Stimulated activated CD8-positive, alpha-beta memory T cell treated with anti-CD3 and anti-CD28 coated beads, Interleukin-15, amount 100 ng/mL, for 1 hour (primary cell): ENCODE data around the gene P2RY6.

Experiments used
- DNase-seq: peaks from one replicate; pipeline ENCODE4 v3.0.0-alpha.2; 2020; ENCODE audit warnings: low read depth

The P2RY6 gene

DNA sequence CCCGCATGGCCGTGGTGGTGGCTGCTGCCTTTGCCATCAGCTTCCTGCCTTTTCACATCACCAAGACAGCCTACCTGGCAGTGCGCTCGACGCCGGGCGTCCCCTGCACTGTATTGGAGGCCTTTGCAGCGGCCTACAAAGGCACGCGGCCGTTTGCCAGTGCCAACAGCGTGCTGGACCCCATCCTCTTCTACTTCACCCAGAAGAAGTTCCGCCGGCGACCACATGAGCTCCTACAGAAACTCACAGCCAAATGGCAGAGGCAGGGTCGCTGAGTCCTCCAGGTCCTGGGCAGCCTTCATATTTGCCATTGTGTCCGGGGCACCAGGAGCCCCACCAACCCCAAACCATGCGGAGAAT is 25.1 kb downstream of the P2RY6 start:
- no peak for DNase-seq

DNA sequence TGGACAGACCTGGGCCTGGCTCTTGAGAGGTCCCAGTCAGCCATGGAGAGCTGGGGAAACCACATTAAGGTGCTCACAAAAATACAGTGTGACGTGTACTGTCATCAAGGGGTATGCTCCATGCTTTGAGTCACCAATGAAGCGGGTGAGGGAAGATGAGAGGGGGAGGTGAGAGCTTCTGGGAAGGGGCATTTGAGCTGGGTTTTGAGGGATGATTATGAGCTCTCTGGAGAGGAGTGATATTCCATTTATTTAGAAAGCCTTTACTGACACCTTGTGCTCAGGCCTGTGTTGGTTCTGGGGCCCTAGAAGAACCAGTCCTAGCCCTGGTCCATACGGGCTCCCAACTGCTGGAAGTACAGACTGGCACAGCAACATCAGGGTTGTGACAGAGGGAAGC is 25.6 kb downstream of the P2RY6 start:
- no peak for DNase-seq

DNA sequence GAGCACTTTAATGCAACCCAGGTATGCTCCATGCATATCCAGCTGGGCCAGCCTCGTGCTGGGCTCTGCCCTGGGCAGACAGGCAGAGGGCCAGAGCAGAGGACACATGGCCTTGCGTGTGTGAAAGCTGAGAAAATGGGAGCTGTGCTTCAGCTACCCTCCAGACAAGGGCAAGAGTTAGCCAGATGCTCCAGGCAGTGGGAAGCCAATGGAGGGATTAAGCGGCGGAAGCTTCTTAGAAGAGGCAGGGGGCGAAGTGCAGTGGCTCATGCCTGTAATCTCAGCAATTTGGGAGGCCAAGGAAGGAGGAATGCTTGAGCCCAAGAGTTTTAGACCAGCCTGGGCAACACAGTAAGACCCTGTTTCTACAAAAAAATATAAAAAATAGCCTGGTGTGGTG is 26.1 kb downstream of the P2RY6 start:
- no peak for DNase-seq

DNA sequence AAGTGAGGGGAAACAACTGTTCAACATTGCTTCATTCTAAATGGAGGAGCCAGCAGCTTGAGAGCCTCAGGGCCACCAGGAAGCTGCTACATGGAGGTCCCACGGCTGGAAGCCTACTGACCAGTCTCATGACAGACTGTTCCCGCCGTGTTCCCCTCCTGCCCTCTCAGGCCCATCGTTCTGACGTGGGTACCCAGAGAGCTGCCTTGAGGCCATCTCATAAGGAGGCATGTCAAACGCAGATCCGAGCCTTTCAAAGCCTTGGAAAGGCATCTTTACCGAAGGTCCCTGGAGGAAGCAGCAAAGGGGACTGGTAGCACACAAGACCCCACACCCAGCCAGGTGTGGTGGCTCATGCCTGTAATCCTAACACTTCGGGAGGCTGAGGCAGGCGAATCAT is 27.6 kb downstream of the P2RY6 start:
- DNase-seq = no peak

DNA sequence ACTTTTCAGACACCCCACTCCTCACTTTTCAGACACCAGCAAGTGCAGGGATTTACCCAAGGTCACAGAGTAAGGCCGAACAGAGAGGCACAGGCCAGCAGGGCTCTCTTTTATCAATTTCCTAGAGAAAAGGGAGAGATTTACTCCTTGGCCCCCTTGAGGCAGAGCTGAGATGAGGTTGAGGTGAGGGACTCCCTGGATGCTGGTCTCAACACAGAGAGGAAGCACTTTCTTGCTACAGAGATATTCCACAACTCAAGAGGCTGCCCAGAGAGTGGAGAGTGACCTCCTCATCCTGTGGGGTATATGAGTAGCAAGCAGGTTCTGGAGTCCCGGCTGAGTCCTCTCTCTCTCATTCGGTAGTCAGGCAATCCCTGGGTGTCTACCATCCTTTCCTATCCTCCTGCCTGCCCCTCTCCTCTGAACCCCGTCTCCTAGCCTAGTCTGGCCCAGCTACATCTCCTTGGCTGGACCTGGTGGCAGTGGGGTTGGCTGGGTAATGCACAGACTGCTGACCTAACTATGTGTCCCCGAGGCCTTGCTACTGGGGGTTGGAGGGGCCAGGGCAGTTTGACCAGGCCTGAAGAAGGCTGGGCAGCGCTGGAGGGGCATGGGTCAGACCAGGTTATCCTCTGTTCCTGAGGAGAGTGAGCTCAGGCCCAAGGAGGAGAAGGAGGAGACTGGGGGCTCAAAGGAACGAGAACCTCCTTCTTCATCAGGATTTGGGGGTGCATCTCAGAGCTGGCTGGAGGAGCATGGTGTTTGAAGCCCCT is 34.1 kb downstream of the P2RY6 start:
- no peak for DNase-seq

DNA sequence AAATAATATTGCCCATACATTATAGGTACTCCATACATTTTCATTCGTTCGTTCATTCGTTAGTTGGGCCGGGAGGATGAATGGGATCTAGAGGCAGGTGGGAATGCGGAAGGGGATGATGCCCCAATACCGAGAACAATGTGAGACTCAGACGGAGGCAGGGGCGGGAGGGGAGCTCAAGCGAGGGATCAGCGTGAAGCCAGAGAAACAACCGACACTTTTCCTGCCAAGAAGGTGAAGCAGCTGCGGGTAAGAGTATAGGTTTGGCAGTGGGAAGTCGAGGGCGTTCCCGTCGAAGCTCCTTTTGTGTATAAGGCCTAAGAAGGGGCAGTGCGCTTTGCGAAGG is 34.8 kb downstream of the P2RY6 start:
- no peak for DNase-seq

DNA sequence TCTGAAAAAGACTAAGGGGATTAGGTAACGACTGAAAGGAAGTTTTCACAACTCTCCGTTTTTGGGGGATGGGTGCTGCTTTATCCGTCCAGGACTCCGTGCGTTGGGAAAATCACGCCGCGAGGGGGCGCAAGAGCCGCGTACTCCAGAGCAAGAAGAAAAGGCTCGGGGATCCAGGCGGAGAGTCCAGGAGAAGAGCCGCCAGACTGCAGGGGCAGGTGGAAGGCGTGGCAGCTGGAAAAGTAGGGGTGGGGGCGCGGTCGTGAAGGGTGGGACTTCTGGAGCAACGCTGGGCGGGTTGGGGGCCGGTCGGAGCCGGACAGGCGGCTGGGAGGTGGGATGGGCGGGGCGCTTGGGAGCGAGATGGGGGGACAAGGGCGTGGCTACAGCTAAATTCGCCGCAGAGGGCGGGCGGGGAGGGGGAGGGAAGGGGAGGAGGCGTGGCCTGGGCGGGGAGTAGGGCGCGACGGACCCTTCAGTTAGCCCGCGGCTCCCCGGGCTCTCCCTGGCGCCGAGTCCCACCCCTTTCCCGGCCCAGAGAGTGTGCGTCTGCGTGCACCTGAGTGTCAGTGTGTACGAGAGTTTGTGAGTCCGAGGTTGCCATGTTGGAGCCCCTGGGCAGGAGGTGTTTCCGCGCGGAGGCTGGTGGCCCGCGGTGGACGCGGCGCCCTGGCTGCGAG is 35.3 kb downstream of the P2RY6 start:
- DNase-seq = peak; percentile 89

DNA sequence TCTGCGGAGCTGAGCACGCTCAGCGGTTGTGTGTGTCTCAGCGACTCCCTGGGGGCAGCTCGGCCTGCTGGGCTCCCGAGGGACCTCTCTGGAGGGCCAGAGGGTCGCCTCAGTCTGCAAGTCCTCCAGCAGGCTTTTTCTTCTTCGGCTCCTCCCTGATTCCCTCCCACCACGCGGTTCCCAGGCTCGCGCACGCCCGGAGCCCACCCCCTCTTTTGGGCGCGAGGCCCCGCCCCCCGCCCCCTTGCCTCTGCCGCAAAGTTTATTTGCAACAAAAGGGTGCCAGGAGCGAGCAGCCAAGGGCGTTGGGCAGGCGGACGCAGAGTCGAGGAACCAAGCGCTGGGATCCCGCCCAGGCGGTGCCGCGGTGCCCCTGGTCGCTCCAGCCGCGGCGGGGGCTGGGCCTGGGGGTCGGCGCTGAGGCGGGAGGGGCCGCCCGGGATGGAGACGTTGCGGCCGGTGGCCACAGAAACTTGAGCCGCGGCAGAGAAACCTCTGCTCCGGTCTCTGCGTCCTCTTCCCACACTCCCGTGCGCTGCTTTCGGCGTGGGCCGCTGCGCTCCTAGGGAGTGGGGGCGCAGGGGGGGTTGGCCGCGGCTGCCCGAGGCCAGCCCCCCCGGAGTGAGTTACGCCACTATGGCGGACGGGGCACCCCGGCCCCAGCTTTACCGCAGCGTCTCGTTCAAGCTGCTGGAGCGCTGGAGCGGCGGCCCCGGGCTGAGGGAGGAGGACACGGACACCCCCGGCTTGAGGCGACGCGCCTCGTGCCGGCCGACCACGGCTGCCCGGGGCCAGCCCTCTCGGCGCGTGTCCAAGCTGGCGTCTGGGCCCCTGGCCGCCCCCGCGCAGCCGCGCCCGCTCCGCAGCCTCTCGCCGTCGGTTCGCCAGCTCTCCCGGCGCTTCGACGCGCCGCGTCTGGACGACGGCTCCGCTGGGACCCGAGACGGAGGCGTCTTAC is 36.1 kb downstream of the P2RY6 start, which contains the start of gene ARHGEF17:
Gene ARHGEF17 (plus strand): TSS at position 274 of the 958 bp plus-strand sequence. CDS start 363 bp downstream, at position 637.
- no peak for DNase-seq

DNA sequence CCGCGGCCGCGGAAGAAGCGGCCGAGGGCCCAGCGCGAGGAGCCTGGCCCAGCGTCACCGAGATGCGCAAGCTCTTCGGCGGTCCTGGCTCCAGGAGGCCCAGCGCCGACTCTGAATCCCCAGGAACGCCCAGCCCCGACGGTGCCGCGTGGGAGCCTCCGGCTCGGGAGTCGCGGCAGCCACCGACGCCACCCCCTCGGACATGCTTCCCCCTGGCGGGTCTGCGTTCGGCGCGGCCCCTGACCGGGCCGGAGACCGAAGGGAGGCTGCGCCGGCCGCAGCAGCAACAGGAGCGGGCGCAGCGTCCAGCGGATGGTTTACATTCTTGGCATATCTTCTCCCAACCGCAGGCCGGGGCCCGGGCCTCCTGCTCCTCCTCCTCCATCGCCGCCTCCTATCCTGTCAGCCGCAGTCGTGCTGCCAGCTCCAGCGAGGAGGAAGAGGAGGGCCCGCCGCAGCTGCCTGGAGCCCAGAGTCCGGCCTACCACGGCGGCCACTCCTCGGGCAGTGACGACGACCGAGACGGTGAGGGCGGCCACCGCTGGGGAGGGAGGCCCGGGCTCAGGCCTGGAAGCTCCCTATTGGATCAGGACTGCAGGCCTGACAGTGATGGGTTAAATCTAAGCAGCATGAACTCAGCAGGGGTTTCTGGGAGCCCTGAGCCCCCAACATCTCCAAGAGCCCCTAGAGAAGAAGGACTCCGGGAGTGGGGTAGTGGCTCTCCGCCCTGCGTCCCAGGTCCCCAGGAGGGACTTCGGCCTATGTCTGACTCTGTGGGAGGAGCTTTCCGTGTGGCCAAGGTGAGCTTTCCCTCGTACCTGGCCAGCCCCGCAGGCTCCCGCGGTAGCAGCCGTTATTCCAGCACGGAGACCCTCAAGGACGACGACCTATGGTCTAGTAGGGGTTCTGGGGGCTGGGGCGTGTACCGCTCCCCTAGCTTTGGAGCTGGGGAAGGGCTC is 37.1 kb downstream of the P2RY6 start:
- no peak for DNase-seq

DNA sequence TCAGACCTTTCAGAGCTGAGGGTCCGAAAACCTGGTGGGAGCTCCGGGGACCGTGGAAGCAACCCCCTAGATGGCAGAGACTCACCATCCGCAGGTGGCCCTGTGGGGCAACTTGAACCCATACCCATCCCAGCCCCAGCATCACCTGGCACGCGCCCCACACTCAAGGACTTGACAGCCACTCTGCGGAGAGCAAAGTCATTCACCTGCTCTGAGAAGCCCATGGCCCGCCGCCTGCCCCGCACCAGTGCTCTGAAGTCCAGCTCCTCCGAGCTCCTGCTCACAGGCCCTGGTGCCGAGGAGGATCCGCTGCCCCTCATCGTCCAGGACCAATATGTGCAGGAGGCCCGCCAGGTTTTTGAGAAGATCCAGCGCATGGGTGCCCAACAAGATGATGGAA is 37.9 kb downstream of the P2RY6 start:
- DNase-seq = no peak

DNA sequence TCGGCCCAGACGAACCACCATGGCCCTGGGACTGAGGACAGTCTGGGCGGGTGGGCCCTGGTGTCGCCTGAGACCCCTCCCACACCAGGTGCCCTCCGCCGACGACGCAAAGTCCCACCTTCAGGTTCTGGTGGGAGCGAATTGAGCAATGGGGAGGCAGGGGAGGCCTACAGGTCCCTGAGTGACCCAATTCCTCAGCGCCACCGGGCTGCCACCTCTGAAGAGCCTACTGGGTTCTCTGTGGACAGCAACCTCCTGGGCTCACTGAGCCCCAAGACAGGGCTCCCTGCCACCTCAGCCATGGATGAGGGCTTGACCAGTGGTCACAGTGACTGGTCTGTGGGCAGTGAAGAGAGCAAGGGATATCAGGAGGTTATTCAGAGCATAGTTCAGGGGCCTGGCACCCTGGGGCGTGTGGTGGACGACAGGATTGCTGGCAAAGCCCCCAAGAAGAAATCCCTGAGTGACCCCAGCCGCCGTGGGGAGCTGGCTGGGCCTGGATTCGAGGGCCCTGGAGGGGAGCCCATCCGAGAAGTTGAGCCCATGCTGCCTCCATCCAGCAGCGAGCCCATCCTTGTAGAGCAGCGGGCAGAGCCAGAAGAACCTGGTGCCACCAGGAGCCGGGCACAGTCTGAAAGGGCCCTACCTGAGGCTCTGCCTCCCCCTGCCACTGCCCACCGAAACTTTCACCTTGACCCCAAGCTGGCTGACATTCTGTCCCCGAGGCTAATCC is 38.7 kb downstream of the P2RY6 start:
- DNase-seq = no peak

DNA sequence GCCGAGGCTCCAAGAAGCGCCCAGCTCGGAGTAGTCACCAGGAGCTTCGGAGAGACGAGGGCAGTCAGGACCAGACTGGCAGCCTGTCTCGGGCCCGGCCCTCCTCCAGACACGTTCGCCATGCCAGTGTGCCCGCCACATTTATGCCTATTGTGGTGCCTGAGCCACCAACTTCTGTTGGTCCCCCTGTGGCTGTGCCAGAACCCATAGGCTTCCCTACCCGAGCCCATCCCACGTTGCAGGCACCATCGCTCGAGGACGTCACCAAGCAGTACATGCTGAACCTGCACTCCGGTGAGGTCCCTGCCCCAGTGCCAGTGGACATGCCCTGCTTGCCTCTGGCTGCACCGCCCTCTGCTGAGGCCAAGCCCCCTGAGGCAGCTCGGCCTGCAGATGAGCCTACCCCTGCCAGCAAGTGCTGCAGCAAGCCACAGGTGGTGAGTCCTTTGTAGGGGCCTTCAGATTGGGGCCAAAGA is 39.3 kb downstream of the P2RY6 start:
- DNase-seq = no peak

DNA sequence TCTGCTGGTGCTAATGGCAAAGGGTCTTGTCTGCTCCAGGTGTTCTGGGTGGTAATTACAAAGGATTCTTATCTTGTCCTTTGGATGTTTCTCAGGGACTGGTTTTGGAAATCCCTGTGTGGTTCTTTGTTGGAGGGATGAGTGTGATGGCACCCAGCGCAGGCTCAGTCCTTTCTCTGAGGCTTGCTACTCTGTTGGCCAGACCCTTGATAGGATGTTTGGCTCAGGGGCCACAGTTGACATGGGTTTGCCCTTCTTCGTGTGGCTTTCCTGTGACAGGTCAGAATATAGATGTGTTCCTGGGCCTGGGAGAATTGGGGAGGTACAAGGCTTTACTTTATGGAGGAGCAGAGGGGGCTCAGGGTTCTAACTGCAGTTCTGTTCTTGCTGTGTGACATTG is 39.9 kb downstream of the P2RY6 start:
- no peak for DNase-seq

DNA sequence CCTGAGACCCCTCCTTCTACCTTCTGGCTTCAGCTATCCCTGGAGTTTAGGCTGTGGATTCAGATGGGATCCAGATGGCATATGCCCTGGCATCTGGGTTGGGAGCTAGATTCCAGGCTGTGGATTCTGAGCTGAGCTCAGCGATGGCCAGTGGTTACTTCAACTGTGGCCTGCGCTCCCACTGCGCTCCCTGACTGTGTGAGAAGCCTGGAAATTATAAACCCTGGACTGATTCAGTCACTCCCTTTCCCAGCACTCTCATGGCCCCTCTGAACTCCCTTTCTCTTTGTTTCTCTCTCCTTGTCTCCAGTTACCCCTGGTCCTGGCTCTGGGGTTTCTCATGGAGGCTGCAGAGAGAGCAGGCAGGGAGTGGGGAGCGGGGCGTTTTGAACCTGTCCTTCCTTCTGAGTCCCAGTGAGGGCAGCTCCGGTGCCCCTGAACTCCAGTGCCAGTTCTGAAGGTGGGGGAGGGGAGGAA is 40.8 kb downstream of the P2RY6 start:
- DNase-seq = no peak

DNA sequence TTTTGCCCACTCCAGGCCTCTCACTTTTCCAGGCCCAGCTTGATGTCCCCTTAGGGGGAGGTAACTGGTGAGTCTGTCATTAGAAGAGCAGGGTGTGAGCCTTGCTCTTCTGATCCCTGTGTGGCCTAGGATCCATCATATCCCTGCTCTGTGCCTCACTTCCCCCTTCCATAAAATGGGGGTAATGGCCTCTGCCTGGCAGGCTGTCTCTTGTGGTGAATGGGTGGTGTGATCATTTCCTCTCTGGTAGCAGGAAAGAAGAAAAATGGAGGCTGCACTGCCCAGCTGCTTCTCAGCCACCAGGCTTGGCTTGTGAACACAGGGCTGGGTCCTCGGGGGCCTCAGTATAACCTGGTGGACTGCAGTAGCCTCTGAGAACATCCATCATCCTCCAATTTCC is 41.5 kb downstream of the P2RY6 start:
- no peak for DNase-seq

DNA sequence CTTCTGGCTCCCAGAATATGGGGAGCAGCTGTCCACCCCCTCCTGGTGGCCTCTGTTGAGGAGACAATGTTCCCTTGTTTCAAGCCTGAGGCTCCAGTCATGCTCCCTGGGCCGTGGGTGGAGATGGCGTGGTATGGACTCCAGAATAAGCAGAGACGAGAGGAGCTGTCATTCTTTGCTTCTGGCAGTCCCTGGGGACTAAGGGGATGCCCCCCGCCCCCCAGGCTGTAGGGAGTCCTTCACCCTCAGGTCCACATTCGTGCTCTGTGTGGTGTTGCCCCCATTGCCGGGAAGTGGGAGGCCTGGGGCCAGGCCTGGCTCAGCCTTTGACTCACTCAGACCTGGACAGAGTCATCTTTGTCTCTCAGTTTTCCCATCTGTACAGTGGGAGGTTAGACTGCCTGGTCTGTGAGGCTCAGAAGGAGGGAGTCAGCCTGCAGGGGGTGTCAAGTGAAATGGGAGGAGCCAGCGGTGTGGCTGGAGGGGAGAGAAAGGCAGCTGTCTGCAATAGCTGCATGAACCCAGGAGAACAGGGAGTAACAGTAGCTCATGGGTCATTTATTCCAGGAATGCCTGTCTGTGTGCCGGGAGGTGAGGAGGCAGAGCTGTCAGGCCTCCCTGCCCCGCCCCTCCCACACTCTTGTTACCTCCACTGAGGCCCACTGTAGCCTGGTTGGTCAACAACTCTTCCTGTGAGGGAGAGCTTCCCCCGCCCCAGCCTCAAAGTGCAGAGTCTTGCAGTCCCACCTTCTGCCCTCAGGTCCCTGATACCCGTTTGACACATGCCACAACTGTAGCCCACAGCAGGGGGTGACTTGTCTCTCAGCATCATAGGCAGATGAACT is 42.2 kb downstream of the P2RY6 start:
- no peak for DNase-seq

DNA sequence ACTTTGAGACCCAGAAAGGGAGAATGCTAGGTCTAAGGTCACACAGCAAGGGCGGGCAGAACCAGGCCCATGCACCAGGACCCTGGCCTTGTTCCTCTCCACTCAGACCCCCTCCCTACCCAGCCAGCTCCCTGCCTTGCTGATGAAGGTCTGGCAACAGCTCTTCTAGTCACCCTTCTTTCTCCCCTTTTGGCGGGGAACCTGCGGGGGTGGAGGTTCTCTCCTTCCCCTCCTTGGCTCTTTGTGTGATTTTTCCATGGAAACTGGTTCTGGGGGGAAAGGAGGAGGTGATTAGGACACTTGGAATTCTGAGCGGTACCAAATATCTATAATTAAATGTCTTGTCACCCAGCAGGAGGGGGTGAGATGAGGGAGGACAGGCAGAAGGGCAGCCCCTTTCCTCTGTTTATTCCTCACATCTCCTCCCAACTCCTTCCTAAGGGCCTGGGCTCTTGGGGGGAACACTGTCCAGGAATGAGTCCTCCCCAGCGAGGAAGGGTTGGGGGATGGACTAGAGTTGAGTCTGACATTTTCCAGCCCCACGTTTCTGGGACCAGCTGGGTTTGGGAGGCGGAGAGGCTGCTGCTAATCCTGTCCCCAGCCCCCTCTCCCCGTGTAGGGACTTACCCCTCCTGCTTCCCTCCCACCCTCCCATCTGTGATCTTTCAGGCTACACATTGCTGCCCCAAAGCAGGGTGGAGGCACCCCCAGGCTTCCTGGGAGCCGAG is 43.3 kb downstream of the P2RY6 start:
- DNase-seq = no peak

DNA sequence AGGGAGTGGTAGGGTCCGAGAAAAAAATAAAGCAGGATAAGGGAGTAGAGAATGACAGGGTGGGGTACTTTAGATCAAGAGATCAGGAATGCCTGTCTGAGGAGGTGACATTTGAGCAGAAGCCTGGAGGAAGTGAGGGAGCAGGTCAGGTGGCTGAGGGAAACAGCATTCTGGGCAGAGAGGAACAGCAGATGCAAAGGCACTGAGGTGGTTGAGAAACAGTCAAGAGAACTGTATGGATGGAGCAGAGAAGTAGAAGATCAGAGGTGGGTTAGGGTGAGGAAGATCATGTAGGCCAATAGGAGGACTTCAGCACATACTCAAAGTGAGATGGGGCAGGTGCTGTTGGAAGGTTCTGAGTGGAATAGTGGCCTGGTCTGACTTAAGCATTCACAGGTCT is 44.3 kb downstream of the P2RY6 start:
- DNase-seq = no peak

DNA sequence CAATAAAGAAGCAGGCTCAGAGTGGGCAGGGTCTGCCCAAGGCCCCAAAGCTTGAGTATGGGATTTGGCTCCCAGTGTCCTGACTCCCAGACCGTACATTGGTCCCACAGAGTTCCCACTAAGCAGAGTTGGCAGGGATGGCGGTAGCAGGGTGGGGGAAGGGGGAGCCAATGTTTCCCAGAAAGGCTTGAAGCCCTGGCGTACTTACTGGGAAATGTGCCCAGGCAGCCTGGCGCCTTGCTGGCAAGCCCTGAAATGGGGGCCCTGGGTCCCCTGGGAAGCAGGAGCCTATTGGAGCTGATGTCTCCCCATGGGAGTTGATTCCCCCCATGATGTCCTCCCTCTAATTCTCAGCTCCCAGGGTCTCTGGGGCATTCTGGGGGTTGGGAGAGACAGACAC is 45.2 kb downstream of the P2RY6 start:
- no peak for DNase-seq
